Ishikawa (cell line): ENCODE data around the gene LYRM4.

ENCODE experiments used
- CEBPB ChIP-seq: IDR thresholded peaks from 2 replicates; pipeline ENCODE4 v1.6.1; 2012
- CREB1 ChIP-seq: IDR thresholded peaks from 2 replicates; pipeline ENCODE4 v1.6.1; 2012; ENCODE audit warnings: low read depth
- EGR1 ChIP-seq: IDR thresholded peaks from 2 replicates; pipeline ENCODE4 v1.6.1; 2012
- EP300 ChIP-seq: IDR thresholded peaks from 2 replicates; pipeline ENCODE4 v1.6.1; 2012; ENCODE audit warnings: borderline replicate concordance
- FOXM1 ChIP-seq: IDR thresholded peaks from 2 replicates; pipeline ENCODE4 v1.6.1; 2012; ENCODE audit warnings: low read depth, borderline replicate concordance
- NFIC ChIP-seq: IDR thresholded peaks from 2 replicates; pipeline ENCODE4 v1.6.1; 2012
- RAD21 ChIP-seq: IDR thresholded peaks from 2 replicates; pipeline ENCODE4 v1.6.1; 2012; ENCODE audit warnings: low read depth
- REST ChIP-seq: IDR thresholded peaks from 2 replicates; pipeline ENCODE4 v1.6.1; 2012; ENCODE audit warnings: low read depth, mild to moderate bottlenecking
- TAF1 ChIP-seq: IDR thresholded peaks from 2 replicates; pipeline ENCODE4 v1.6.1; 2012; ENCODE audit warnings: low read depth, mild to moderate bottlenecking
- TCF12 ChIP-seq: IDR thresholded peaks from 2 replicates; pipeline ENCODE4 v1.6.1; 2012; ENCODE audit warnings: low read depth
- TEAD4 ChIP-seq: IDR thresholded peaks from 2 replicates; pipeline ENCODE4 v1.6.1; 2012
- YY1 ChIP-seq: IDR thresholded peaks from 2 replicates; pipeline ENCODE4 v1.6.1; 2012; ENCODE audit warnings: low read depth
- ZBTB7A ChIP-seq: IDR thresholded peaks from 2 replicates; pipeline ENCODE4 v1.6.1; 2012; ENCODE audit warnings: low read depth
- TF ChIP-seq, protein P1 (sequence below): IDR thresholded peaks from 2 replicates; pipeline ENCODE4 v1.6.1; 2012
- TF ChIP-seq, protein P2 (sequence below): IDR thresholded peaks from 2 replicates; pipeline ENCODE4 v1.6.1; 2012

LYRM4 gene

GRCh38 chr6:5278047-5278446, 17.3 kb upstream of the LYRM4 start:
- no peak for TF ChIP-seq TEAD4
- TF ChIP-seq NFIC: no peak
- no peak for TF ChIP-seq FOXM1
- TF ChIP-seq ZBTB7A: no peak
- TF ChIP-seq, protein P1, sequence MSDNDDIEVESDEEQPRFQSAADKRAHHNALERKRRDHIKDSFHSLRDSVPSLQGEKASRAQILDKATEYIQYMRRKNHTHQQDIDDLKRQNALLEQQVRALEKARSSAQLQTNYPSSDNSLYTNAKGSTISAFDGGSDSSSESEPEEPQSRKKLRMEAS: no peak
- no peak for TF ChIP-seq YY1
- no peak for TF ChIP-seq TAF1
- TF ChIP-seq TCF12: no peak
- no peak for TF ChIP-seq REST
- no peak for TF ChIP-seq CREB1
- no peak for TF ChIP-seq RAD21
- no peak for TF ChIP-seq EGR1
- TF ChIP-seq, protein P2, sequence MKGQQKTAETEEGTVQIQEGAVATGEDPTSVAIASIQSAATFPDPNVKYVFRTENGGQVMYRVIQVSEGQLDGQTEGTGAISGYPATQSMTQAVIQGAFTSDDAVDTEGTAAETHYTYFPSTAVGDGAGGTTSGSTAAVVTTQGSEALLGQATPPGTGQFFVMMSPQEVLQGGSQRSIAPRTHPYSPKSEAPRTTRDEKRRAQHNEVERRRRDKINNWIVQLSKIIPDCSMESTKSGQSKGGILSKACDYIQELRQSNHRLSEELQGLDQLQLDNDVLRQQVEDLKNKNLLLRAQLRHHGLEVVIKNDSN: no peak
- TF ChIP-seq EP300: no peak
- no peak for TF ChIP-seq CEBPB

DNA sequence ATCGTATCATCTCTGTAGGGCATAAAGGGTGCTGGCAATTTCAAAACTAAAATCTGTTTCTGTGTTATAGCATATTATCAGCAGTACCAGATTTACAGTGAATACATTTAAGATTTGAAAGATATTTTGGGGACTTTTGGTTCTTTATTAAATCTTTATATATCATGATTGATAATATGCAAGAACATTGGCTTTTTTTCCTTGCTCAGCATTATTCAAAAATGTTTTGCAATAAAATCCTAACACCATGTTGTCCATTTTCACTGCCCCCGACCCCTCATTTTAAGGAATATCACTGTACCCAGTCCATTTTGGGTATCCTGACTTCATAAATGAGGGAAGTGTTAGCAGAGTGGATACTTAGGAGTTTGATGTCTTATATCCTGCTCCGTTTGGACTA, 16.8 kb upstream of the LYRM4 start:
- TF ChIP-seq ZBTB7A (no peak), TEAD4 (no peak), EGR1 (no peak), CEBPB (no peak), RAD21 (no peak), CREB1 (no peak), NFIC (no peak), YY1 (no peak), EP300 (no peak)
- TF ChIP-seq, protein P1: no peak

DNA sequence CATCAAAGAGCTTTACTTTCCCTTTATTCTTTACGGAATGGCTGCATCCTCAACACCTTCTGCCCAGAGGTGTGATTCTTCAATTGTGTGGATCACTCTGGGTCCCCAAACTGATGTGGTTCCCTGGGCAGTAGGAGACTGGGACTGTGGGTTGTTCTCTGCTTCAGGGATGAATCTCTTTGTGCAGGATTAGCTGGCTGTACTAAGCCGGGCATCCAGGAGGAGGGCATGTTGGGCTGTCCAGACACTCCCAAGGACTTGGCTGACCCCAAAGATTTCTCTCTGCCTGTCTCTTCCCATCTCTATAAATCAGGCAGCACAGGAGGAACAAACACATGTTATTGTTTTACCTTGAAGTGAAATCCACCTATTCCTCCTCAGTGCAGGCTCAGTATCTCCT, 15.8 kb upstream of the LYRM4 start:
- TF ChIP-seq FOXM1 (no peak), EGR1 (no peak), YY1 (no peak), EP300 (no peak), CEBPB (no peak)
- TF ChIP-seq, protein P2: no peak
- TF ChIP-seq, protein P1: no peak

DNA sequence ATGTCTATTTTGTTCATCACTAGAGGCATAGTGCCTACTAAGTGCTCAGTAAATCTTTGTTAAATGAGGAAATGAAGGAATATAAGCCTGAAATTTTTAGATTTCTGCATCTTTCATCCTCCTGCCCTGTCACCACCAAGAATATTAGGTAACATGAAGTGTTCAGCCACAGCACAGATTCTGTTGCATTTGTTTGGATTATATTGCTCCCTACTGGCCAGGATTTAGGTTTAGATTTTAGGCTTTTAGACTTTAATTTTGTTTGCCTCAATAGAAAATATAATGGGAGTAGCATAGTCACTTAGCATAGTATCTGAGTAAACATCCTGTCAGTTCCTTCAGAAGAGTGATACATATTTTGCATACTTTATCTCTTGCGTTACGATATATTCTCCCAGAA, 14.7 kb upstream of the LYRM4 start:
- TF ChIP-seq CEBPB (no peak), ZBTB7A (no peak), NFIC (no peak), RAD21 (no peak), REST (no peak), CREB1 (no peak)
- TF ChIP-seq, protein P2: no peak
- TF ChIP-seq, protein P1: no peak

- TF ChIP-seq TAF1 (no peak), EGR1 (no peak), REST (no peak), CEBPB (no peak), CREB1 (no peak), ZBTB7A (no peak), TEAD4 (no peak), TCF12 (no peak), RAD21 (no peak), FOXM1 (no peak)
- TF ChIP-seq, protein P2: no peak
These were observed 13.5 kb upstream of the LYRM4 start for GRCh38 chr6:5274231-5274630.
